HTR-8/SVneo (cell line): Measurements from ENCODE around the gene MEMO1.
A peak's percentile ranks its signal among the peaks of the same experiment; 100 is the strongest.
"Not testable (repeated sequence)": the region's sequence is repeated elsewhere in the genome, so short reads cannot be mapped to it uniquely, and the experiment has no call there.

Experiments used
- DNase-seq: peaks from one replicate; pipeline ENCODE4 v3.0.0; 2011; ENCODE audit warnings: low spot score, mixed read lengths; ENCODE audit not compliant: insufficient read length
- FAIRE-seq: peaks from 2 replicates; lab custom pipeline; 2011; peaks lifted over from hg19 to GRCh38; lab: Jason Lieb, UNC

Gene MEMO1

DNA sequence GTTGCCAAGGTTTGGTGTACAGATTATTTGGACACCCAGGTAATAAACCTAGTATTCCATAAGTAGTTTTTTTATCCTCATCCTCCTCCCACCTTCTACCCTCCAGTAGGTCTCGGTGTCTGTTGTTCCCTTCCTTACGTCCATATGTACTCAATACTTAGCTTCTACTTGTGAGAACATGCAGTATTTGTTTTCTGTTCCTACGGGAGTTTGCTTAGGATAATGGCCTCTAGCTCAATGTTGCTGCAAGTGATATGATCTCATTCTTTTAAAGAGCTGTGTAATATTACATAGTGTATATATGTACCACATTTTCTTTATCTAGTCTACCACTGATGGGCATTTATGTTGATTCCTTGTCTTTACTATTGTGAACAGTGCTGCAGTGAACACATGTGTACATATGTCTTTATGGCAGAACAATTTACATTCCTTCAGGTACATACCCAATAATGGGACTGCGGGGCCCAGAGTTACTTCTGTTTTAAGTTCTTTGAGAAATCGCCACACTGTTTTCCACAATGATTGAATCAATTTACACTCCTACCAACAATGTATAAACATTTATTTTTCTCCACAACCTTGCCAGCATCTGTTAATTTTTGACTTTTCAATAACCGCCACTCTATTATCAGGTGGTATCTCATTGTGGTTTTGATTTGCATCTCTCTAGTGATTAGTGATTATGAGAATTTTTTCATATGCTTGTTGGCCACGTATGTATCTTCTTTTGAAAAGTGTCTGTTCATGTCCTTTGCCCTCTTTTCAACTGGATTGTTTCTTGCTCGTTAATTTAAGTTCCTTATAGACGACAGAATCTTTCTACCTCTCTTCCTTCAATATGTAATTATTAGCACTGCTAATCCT is 88.0 kb downstream of the MEMO1 start:
- peak; percentile 28 for FAIRE-seq
- DNase-seq, result no peak

DNA sequence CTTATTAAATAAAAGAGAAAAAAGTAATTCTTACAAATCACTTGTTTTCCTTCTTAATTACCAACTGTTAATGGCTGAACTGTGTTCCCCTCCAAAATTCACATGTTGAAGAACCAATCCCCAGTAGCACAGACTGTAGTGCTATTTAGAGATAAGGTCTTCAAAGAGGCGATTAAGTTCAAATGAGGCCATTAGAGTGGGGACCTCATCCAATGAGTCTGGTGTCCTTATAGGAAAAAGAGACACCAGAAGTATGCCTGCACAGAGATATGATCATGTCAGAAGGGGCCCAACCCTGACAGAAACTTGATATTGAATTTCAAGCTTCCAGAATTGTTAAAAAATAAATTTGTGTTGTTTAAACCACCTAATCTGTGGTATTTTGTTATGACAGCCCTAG is 89.8 kb downstream of the MEMO1 start:
- no peak for FAIRE-seq
- DNase-seq, result no peak

DNA sequence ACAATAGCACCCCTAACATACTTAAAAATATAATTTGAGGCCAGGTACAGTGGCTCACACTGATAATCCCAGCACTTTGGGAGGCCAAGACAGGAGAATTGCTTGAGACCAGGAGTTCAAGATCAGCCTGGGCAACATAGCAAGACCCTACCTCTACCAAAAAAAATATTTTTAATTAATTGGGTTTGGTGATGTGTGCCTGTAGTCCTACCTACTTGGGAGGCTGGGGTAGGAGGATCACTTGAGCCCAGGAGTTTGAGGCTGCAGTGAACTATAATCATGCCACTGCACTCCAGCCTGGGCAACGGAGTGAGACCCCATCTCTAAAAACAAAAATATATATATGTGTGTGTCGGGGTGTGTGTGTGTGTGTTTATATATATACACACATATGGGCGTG is 91.3 kb downstream of the MEMO1 start:
- FAIRE-seq (no peak), DNase-seq (no peak)

DNA sequence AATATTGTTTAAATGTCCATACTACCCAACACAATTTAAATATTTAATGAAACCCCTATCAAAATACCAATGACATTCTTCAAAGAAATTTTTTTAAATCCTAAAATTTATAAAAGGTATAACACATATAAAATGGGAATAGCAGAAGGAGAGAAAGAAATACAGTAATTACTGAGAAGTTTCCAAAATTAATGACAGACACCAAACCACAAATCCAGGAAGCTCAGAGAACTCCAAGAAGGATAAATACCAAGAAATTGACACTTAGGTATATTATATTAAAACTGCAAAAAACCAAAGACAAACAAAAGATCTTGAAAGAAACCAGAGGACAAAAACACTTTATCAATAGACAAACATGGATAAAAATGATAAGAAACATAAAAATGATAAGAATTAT is 101.1 kb downstream of the MEMO1 start:
- FAIRE-seq (no peak), DNase-seq (no peak)

DNA sequence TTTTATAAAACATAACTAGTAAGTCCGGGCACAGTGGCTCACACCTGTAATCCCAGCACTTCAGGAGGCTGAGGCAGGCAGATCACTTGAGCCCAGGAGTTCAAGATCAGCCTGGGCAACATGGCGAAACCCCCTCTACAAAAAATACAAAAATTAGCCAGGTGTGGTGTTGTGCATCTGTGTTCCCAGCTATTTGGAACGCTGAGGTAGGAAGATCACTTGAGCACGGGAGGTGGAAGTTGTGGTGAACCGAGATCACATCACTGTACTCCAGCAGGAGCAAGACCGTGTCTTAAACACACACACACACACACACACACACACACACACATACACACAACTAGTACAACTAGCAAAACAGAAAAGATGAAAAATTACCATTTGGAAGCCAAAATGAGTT is 103.3 kb downstream of the MEMO1 start:
- DNase-seq, FAIRE-seq: not testable (repeated sequence)

DNA sequence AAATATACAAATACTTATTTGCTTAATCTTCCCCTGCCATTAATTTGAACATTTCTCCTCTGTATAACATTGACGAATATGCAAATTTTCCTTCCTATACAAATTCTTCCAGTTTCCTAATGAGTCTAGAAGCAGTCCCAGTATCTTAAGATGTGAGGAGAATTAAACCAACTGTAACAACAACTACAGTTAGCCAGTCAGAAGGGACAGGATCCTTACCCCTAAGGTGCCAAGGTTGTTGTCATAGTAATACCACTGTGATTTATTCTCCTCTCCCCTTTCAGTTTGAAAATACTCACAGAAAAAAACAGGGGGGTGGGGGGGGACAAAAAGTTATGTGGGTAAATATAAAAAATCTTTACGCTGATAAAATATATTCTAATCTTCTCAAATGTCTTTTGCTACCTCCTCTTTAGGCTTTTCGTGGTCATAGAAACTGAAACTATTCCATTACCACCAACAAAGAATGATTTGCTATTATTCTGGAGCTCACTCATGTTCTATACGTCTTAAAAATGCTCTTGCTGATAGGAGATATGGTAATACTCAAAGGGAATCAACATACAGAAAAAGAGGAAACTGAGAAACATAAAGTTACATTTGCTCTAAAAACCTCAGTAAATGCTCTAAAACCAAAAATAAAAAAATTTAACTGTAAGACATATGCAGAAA is 107.6 kb downstream of the MEMO1 start:
- DNase-seq, result no peak

DNA sequence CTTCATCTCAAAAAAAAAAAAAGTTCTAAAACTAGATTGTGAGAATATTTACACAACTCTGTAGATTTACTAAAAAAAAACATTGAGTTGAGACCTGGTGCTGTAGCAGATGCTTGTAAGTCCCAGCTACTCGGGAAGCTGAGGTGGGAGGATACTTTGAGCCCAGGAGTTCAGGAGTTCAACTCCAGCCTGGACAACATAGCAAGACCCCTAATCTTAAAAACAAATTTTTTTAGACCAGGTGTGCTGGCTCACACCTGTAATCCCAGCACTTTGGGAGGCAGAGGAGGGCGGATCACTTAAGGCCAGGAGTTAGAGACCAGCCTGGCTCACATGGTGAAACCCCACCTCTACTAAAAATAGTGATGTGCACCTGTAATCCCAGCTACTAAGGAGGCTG is 108.9 kb downstream of the MEMO1 start:
- no peak for DNase-seq
- FAIRE-seq, result no peak

More for the DNA sequence above, 107.6 kb downstream of the MEMO1 start:
- FAIRE-seq, result no peak

DNA sequence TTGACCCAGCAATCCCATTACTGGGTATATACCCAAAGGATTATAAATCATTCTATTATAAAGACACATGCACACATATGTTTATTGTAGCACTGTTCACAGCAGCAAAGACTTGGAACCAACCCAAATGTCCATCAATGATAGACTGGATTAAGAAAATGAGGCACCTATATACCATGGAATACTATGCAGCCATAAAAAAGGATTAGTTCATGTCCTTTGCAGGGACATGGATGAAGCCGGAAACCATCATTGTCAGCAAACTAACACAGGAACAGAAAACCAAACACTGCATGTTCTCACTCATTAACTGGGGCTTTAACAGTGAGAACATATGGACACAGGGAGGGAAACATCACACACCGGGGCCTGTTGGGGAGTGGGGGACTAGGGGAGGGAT is 110.7 kb downstream of the MEMO1 start:
- not testable (repeated sequence) for DNase-seq, FAIRE-seq

DNA sequence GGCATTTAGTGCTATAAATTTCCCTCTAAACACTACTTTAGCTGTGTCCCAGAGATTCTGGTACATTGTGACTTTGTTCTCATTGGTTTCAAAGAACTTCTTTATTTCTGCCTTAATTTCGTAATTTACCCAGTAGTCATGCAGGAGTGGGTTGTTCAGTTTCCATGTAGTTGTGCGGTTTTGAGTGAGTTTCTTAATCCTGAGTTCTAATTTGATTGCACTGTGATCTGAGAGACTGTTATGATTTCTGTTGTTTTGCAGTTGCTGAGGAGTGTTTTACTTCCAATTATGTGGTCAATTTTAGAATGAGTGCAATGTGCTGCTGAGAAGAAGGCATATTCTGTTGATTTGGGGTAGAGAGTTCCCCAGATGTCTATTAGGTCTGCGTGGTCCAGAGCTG is 112.5 kb downstream of the MEMO1 start:
- FAIRE-seq, result not testable (repeated sequence)

DNA sequence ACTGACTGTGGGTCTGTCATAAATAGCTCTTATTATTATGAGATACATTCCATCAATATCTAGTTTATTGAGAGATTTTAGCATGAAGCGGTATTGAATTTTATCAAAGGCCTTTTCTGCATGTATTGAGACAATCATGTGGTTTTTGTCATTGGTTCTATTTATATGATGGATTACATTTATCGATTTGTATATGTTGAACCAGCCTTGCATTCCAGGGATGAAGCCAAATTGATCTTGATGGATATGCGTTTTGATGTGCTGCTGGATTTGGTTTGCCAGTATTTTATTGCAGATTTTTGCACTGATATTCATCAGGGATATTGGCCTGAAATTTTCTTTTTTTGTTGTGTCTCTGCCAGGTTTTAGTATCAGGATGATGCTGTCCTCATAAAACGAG is 113.5 kb downstream of the MEMO1 start:
- not testable (repeated sequence) for DNase-seq, FAIRE-seq

More for the DNA sequence above, 112.5 kb downstream of the MEMO1 start:
- not testable (repeated sequence) for DNase-seq

DNA sequence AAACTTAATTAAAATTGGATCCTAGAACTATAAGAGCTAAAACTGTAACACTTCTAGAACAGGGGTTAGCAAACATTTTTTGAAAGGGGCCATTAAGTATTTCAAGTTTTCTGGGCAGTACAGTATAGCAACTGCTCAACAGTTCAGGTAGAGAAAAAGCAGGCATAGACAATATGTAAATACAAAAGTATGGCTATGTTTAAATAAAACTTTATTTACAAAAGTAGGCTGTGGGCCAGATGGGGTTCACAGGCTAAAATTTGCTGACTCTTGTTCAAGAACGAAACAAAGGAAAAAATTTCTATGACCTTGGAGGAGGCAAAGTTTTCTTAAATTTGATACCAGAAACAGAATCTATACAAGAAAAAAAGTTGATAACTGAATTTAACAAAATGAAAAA is 114.5 kb downstream of the MEMO1 start:
- DNase-seq, result no peak
- FAIRE-seq, result no peak

DNA sequence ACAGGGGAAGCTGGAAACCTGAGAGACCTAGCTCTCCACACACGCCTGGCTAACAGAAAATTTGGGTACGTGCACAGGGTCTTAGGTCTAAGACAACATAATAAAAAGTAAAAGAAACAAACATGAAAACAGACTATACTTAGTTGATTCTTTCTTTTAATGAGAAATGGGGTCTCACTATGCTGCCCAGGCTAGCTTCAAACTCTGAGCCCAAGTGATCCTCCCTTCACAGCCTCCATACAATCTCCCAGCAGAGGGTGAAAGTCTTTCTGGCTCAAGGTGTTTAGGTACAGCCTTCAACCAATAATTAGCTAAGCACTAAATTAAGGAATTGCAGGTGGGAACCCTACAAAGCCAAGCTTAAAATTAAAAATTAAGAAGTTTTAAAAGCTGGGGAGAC is 116.2 kb downstream of the MEMO1 start:
- no peak for FAIRE-seq

DNA sequence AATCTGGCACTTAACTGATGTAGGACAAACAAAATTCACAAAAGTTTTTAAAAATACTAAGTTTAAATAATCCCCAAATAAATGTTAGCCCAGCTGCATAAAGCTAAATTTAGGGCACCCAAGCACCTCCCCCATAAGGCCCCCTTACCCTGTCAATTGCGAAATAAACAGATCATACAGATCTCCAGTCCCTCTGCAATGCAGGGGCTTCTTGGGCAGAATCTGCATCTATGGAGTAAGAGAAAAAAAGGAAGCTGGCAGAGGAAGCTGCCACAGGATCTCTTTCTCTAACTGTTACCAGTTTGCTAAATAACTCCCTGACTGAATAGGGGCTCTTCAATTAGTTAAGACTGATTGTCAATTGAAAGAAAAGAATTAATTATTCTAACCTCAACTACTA is 117.7 kb downstream of the MEMO1 start:
- no peak for DNase-seq
- FAIRE-seq, result no peak

More for the DNA sequence above, 116.2 kb downstream of the MEMO1 start:
- no peak for DNase-seq

DNA sequence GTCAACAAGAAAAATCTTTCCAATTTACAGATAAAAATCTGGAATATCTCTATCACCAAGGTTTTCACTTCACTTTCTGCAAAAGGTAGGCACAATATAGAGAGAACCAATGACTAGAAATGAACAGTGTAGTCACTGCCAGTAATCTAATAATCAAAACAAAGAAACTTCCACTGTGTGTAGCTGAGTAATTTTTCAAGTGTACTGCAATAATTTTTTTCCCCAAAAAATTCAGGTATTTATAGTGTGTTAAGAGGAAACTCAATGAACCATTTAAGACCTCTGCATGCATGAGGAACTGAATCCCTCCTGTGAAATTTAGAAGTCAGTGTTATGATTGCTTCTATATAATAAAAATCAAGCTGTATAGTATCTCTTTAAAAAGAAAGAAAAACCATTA is 121.8 kb downstream of the MEMO1 start:
- FAIRE-seq (no peak), DNase-seq (no peak)

DNA sequence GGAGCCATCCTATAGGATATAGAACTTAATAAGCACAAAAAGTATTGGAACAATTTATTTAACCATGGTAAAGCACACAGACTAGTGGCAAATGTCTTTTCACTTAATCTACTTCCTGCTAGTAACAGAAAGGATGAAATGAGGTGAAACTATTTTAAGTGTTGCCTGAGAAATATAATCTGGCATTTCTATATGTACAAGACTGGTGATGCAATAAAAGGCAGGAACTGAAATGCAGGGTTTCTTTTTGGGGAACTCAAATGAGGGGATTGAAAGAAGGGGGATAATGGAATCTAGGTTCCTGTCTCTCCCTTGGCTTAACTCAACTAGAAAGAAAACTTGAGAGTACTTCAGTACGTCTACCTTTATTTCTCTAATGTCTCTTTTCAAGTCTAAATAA is 122.3 kb downstream of the MEMO1 start:
- DNase-seq, result no peak
- FAIRE-seq, result no peak

DNA sequence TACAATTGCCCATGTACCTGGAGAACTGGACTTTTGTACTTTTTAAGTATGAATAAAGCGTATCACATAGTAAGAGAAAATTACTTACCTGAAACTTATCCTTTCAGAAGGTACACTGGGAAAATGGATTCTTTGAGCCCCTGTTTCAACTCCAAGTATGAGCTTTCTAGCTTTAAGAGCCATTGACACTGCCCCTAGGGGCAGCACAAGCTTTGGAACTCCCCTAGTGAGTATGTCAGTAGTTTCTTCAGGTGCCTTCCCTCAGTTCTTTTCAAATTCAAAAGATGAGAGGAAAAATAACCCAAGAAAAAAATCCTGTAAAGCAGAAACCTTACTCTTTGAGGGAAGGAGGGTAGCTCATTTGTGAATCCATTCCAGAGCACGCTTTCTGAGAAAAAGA is 124.1 kb downstream of the MEMO1 start:
- no peak for FAIRE-seq
- DNase-seq, result no peak

DNA sequence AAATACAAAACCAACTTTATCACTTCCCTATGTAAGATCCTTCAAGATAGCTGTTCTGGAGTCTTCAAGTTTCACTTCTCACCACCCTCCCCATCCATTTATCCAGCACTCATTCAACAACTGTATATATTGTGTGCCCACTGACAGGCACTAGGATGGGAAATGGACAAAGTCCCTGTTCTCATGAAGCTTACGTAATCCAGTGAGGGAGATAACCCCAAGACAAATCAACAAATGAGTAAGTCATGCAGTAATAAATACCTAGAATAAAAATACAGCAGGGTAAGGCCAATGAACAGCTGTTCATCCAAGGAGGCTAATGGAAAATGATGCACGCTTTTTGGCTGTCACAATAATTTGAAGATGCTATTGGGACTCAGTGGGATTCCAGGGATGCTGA is 133.8 kb downstream of the MEMO1 start:
- DNase-seq (no peak), FAIRE-seq (no peak)

DNA sequence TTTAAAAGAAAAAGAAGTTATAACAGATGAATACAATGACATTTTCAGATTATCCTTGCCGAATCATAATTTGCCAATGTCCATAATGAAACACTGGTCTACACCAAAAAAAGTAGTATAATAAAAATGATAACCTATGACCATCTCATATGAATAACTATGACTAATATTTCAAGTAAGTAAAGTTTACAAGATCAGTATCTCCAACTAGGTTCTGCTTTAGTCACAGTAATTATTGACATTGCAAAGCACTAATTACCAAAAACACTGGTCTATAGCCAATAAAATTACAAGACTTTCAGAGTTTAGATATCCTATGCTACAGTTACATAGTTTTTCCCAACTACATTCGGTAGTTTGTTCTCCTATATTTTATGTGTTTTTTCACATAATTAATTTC is 136.7 kb downstream of the MEMO1 start:
- FAIRE-seq (no peak), DNase-seq (no peak)

DNA sequence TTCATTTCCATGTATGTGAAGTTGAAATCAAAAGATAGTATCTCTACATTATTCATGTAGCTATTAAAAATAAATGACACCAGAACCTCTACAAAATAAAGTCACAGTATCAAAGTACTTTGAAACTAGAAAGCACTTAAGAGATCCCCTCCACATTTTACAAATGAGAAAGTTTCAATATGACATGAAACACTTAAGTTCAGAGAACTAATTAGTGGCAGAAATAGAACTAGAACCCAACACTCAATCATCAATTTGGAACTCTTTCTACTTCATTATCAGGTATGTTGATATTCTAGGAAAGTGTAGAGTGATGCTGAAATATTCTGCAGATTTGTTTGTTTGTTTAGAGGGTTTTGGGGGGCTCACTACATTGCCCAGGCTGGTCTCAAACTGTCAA is 145.6 kb downstream of the MEMO1 start:
- DNase-seq, result no peak
- no peak for FAIRE-seq

DNA sequence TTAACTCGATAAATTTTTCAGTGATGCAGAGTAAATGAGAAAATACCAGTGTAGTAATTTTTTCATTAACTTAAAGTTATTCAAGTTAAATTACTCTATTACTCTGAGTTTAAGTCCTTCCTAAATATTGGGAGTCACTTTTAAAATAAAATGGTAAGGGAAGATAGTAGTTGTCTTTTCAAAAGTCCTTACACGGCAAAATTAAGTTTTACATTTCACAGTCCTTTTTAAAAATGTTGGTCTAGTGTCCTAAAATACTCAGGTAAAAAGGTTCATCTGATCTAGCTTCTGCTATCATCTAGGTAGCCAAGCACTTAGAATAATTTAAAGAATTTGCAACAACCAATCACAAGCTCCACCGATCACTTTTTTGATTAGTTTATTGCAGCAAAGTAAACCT is 146.9 kb downstream of the MEMO1 start:
- DNase-seq (no peak), FAIRE-seq (no peak)

DNA sequence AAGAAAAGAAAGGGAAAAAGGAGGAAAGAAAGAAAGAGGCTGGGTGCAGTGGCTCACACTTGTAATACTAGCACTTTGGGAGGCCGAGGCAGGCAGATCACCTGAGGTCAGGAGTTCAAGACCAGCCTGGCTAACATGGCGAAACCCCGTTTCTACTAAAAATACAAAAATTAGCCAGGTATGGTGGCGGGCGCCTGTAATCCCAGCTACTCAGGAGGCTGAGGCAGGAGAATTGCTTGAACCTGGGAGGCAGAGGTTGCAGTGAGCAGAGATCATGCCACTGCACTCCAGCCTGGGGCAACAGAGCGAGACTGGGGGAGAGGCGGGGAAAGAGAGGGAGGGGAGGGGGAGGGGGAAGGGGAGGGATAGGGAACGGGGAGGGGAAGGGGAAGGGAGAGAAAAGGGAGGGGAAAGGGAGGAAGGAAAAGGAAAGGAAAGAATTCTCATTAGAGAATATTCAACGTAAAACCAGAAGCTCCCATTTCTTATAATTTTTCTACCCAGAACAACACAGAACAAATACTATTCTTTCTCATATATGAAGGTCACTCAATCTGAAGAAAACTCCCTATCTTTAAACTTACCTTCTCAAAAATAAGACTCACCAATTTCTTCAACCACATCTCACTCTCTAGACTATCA is 147.7 kb downstream of the MEMO1 start:
- DNase-seq, FAIRE-seq: not testable (repeated sequence)
